Neural progenitor cell (in vitro differentiated cells): ENCODE results near the gene ZDHHC14.

ENCODE experiments used
- CTCF ChIP-seq: fragments of 200-600 bp; sonication (generic); IDR thresholded peaks from 2 replicates; pipeline ENCODE4 v1.5.1; 2017; ENCODE audit warnings: antibody characterized with exemption, mild to moderate bottlenecking
- EZH2 ChIP-seq: fragments of 200-600 bp; sonication (generic); IDR thresholded peaks from 2 replicates; pipeline ENCODE4 v1.6.1; 2017; ENCODE audit warnings: antibody characterized with exemption, mild to moderate bottlenecking, moderate library complexity

- TF ChIP-seq CTCF (no peak), EZH2 (no peak)
Observed at GRCh38 chr6:157562997-157563396, 182.0 kb downstream of the ZDHHC14 start.
